DND-41 (cell line): ENCODE data around the gene EHHADH.

ENCODE experiments used
- CTCF ChIP-seq: IDR thresholded peaks from 2 replicates; pipeline ENCODE4 v1.5.1; 2012; ENCODE audit warnings: borderline replicate concordance, low read length, moderate library complexity, mild to moderate bottlenecking; ENCODE audit not compliant: poor library complexity, severe bottlenecking; ENCODE audit errors: extremely low read depth
- EZH2 ChIP-seq: IDR thresholded peaks from 3 replicates; pipeline ENCODE4 v1.6.1; 2012; ENCODE audit warnings: borderline replicate concordance, low read depth, mild to moderate bottlenecking, moderate library complexity, low read length, inconsistent platforms; ENCODE audit not compliant: severe bottlenecking

GRCh38 chr3:185236969-185237368, 16.9 kb downstream of the EHHADH start:
- TF ChIP-seq CTCF (no peak), EZH2 (no peak)
